ENCODE data around the gene HSD17B14. TPM values are rescaled to one million over a fixed set of nuclear protein-coding genes. Genes with fewer than 3 reads are reported as not detected.
"Not testable (repeated sequence)": the region's sequence is repeated elsewhere in the genome, so short reads cannot be mapped to it uniquely, and the experiment has no call there.

The HSD17B14 gene
- 33.6 and 56.7 TPM in 2 replicates for total RNA-seq (2014; rRNA removed; shearing (Covaris generic); ENCODE audit: low replicate concordance)

GRCh38 chr19:48836089-48837017 is at the start of gene HSD17B14:
HSD17B14 (minus strand) TSS chr19:48836491; CDS start chr19:48836411, 80 bp downstream.
- in situ Hi-C loops (cut with HindIII; ENCODE audit: low pct_unique_long_range_greater_than_20kb, low sequenced_read_pairs), result no loop called here
- DNase-seq (ENCODE audit: low read depth), result peak; percentile 89

GRCh38 chr19:48883726-48884125 is 47.4 kb upstream of the HSD17B14 start:
- in situ Hi-C loops (cut with HindIII; ENCODE audit: low pct_unique_long_range_greater_than_20kb, low sequenced_read_pairs), result no loop called here
- no peak for DNase-seq (ENCODE audit: low read depth)

- no peak for DNase-seq (ENCODE audit: low read depth)
- in situ Hi-C loops (cut with HindIII; ENCODE audit: low pct_unique_long_range_greater_than_20kb, low sequenced_read_pairs), result no loop called here
Measured at GRCh38 chr19:48881741-48882657, 45.7 kb upstream of the HSD17B14 start.

- in situ Hi-C loops (cut with HindIII; ENCODE audit: low pct_unique_long_range_greater_than_20kb, low sequenced_read_pairs); DNase-seq (ENCODE audit: low read depth): not testable (repeated sequence)
Measured at GRCh38 chr19:48879696-48880095, 43.4 kb upstream of the HSD17B14 start.

- in situ Hi-C loops (cut with HindIII; ENCODE audit: low pct_unique_long_range_greater_than_20kb, low sequenced_read_pairs), result no loop called here
- no peak for DNase-seq (ENCODE audit: low read depth)
Measured at GRCh38 chr19:48879025-48879637, 42.8 kb upstream of the HSD17B14 start.

- no peak for DNase-seq (ENCODE audit: low read depth)
- in situ Hi-C loops (cut with HindIII; ENCODE audit: low pct_unique_long_range_greater_than_20kb, low sequenced_read_pairs), result no loop called here
Measured at GRCh38 chr19:48878196-48879024, 42.1 kb upstream of the HSD17B14 start.

- in situ Hi-C loops (cut with HindIII; ENCODE audit: low pct_unique_long_range_greater_than_20kb, low sequenced_read_pairs), result no loop called here
- DNase-seq (ENCODE audit: low read depth), result no peak
Measured at GRCh38 chr19:48877855-48878195, 41.5 kb upstream of the HSD17B14 start.

- DNase-seq (ENCODE audit: low read depth), result peak; percentile 83
- in situ Hi-C loops (cut with HindIII; ENCODE audit: low pct_unique_long_range_greater_than_20kb, low sequenced_read_pairs), result not testable (repeated sequence)
Measured at GRCh38 chr19:48876043-48876981, 40.0 kb upstream of the HSD17B14 start.

- DNase-seq (ENCODE audit: low read depth), result peak; percentile 65
- in situ Hi-C loops (cut with HindIII; ENCODE audit: low pct_unique_long_range_greater_than_20kb, low sequenced_read_pairs), result no loop called here
Measured at GRCh38 chr19:48874303-48875135, 38.2 kb upstream of the HSD17B14 start.

- no peak for DNase-seq (ENCODE audit: low read depth)
- in situ Hi-C loops (cut with HindIII; ENCODE audit: low pct_unique_long_range_greater_than_20kb, low sequenced_read_pairs), result no loop called here
Measured at GRCh38 chr19:48873476-48874302, 37.4 kb upstream of the HSD17B14 start.

GRCh38 chr19:48872884-48873475 is 36.7 kb upstream of the HSD17B14 start:
- in situ Hi-C loops (cut with HindIII; ENCODE audit: low pct_unique_long_range_greater_than_20kb, low sequenced_read_pairs), result no loop called here
- DNase-seq (ENCODE audit: low read depth), result peak; percentile 93

- in situ Hi-C loops (cut with HindIII; ENCODE audit: low pct_unique_long_range_greater_than_20kb, low sequenced_read_pairs), result no loop called here
- peak; percentile 99 for DNase-seq (ENCODE audit: low read depth)
Measured at GRCh38 chr19:48872182-48872883, 36.0 kb upstream of the HSD17B14 start, which contains the start of gene PPP1R15A. PPP1R15A (plus strand) TSS chr19:48872421; CDS start chr19:48873234, 813 bp downstream.

- DNase-seq (ENCODE audit: low read depth); in situ Hi-C loops (cut with HindIII; ENCODE audit: low pct_unique_long_range_greater_than_20kb, low sequenced_read_pairs): not testable (repeated sequence)
Measured at GRCh38 chr19:48871471-48872181, 35.3 kb upstream of the HSD17B14 start.
